ENCODE data around the gene KRT10.
"Not testable (repeated sequence)": the region's sequence is repeated elsewhere in the genome, so short reads cannot be mapped to it uniquely, and the experiment has no call there.

Gene KRT10

GRCh38 chr17:40822132-40822812 is at the start of gene KRT10:
TSS of gene KRT10 (minus strand) at chr17:40822614. CDS start at chr17:40822585, 29 bp downstream.
- no peak for DNase-seq (ENCODE audit: low read depth)

- DNase-seq (ENCODE audit: low read depth) = no peak
Measured at GRCh38 chr17:40871316-40871715, 48.9 kb upstream of the KRT10 start.

GRCh38 chr17:40870136-40870535 is 47.7 kb upstream of the KRT10 start:
- DNase-seq (ENCODE audit: low read depth) = no peak

GRCh38 chr17:40866838-40867237 is 44.4 kb upstream of the KRT10 start, which contains the start of gene KRT12:
TSS of gene KRT12 (minus strand) at chr17:40867223. CDS start at chr17:40867186, 37 bp downstream.
- no peak for DNase-seq (ENCODE audit: low read depth)

GRCh38 chr17:40864661-40865390 is 42.4 kb upstream of the KRT10 start:
- no peak for DNase-seq (ENCODE audit: low read depth)

- DNase-seq (ENCODE audit: low read depth) = no peak
Measured at GRCh38 chr17:40862985-40863733, 40.7 kb upstream of the KRT10 start.

GRCh38 chr17:40859536-40859935 is 37.1 kb upstream of the KRT10 start:
- no peak for DNase-seq (ENCODE audit: low read depth)

GRCh38 chr17:40858667-40859066 is 36.3 kb upstream of the KRT10 start:
- DNase-seq (ENCODE audit: low read depth) = not testable (repeated sequence)

GRCh38 chr17:40857535-40857934 is 35.1 kb upstream of the KRT10 start:
- DNase-seq (ENCODE audit: low read depth) = no peak

GRCh38 chr17:40854175-40854814 is 31.9 kb upstream of the KRT10 start:
- DNase-seq (ENCODE audit: low read depth) = no peak

GRCh38 chr17:40852364-40852763 is 29.9 kb upstream of the KRT10 start:
- DNase-seq (ENCODE audit: low read depth) = no peak

GRCh38 chr17:40850293-40850972 is 28.0 kb upstream of the KRT10 start:
- no peak for DNase-seq (ENCODE audit: low read depth)

- no peak for DNase-seq (ENCODE audit: low read depth)
Measured at GRCh38 chr17:40849723-40850122, 27.3 kb upstream of the KRT10 start.

GRCh38 chr17:40848583-40849235 is 26.3 kb upstream of the KRT10 start:
- DNase-seq (ENCODE audit: low read depth) = no peak

GRCh38 chr17:40846515-40847144 is 24.2 kb upstream of the KRT10 start:
- no peak for DNase-seq (ENCODE audit: low read depth)

GRCh38 chr17:40844671-40845107 is 22.3 kb upstream of the KRT10 start:
- DNase-seq (ENCODE audit: low read depth) = no peak

- DNase-seq (ENCODE audit: low read depth) = no peak
Measured at GRCh38 chr17:40843242-40843641, 20.8 kb upstream of the KRT10 start.

- DNase-seq (ENCODE audit: low read depth) = no peak
Measured at GRCh38 chr17:40841246-40841645, 18.8 kb upstream of the KRT10 start.

- DNase-seq (ENCODE audit: low read depth) = no peak
Measured at GRCh38 chr17:40839194-40839593, 16.8 kb upstream of the KRT10 start.

GRCh38 chr17:40836020-40836419 is 13.6 kb upstream of the KRT10 start:
- DNase-seq (ENCODE audit: low read depth) = no peak

- DNase-seq (ENCODE audit: low read depth) = no peak
Measured at GRCh38 chr17:40833882-40834281, 11.5 kb upstream of the KRT10 start.

Measured in activated T-cell treated with anti-CD3 and anti-CD28 coated beads for 48 hours (primary cell).